GM19025 (cell line): ENCODE measurements around the gene TTC29.
"Not testable (repeated sequence)": the region's sequence is repeated elsewhere in the genome, so short reads cannot be mapped to it uniquely, and the experiment has no call there.

Experiments
- ATAC-seq: cut with Tn5 transposase; IDR thresholded peaks from one replicate; pipeline ENCODE4 v1.9.1; 2021; ENCODE audit warnings: mild to moderate bottlenecking, low read depth, moderate library complexity; ENCODE audit not compliant: unreplicated experiment

The TTC29 gene

DNA sequence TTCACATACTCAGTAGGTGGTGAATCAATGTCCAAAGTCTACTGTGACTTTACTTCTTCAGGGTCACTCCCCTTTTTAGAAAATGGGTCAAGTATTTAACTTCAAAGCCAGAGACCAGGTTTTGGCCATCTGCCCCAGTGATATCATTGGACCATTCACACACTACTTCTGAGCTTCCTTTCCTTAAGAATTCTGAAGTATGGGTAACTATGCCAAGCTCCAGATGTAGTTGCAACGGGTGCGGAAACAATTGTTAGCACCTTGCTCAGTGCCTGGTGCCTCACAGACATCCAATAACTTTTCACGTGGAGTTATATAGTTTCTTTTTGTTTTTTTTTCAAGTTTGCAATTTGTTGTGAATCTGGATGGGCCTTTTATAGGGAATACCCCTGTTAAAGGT lies 62.6 kb downstream of the TTC29 start:
- no peak for ATAC-seq

DNA sequence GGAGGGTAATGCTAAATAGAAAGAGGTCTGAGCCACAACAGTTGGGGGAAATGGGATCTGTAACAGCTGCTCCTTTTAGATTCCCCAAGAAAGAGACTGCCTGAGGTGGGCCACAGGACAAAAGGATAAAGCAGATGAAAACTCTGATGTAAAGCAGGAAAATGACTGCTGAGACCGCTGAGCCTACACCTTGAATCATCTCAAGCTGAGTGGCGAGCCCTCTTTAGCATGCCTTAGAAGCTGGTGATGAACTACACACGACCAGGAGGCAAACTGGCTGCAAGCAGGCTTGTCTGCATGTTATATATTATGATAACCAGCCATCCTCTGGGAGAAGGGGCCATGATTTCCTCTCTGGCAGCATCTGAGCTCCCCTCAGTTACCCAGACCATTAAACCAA lies 88.4 kb downstream of the TTC29 start:
- no peak for ATAC-seq

GRCh38 chr4:146855761-146856160 lies 89.9 kb downstream of the TTC29 start:
- no peak for ATAC-seq

GRCh38 chr4:146852360-146852759 lies 93.3 kb downstream of the TTC29 start:
- no peak for ATAC-seq

- ATAC-seq, result no peak
Observed at GRCh38 chr4:146847345-146847744, 98.3 kb downstream of the TTC29 start.

DNA sequence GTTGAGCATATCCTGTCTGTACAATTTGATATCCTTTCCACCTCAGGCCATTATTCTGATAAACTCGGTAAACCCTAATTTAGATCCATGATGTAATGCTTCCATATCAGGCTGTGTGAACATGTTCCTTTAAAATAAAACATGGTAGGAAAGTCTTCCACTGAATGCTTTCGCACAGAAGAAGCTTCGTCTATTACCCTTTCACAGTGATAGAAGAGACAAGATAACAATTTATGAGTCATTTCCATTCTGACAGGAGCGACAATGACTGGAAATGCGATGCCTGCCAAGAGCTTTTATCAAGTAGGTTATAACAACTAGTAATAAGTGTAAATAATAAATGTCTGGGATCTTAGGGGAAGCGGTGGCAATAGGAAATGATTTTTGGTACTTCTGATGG lies 98.8 kb downstream of the TTC29 start:
- ATAC-seq, result no peak

DNA sequence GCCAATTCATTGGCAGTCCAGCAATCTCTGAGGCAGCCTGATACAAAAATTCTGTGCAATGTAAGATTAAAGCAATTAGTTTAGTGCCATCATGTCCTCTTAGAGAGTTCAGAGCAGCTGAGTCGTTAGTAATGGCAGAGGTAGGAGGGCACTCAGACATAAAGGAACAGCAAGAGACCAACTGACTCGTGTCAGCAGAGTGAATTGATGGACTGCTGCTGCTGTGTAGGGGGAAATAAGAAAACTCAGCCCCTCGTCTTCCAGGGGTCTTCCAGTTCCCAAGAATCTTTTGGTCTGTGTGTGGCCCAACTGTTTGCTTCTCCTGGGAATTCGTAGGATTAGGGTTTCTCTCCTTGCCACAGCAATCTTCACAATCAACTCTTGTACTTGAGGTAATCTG lies 100.9 kb downstream of the TTC29 start:
- no peak for ATAC-seq

DNA sequence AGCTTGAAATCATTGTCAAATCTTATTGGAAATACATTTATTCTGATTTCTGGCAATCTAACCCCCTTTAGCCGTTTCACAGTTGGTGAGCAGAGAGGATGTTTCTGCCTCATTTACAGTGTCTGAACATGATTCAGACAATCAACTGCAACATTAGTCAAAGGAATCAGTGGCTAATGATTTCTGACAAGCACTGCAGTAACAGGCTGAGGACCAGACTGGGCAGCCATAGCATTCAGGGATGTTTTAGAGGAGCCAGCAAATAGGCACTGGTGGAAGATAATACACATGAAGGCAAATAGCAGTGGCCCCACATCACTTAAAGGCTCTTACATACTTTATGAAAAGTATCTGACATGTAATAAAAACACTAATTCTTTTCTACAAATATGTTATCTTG lies 102.8 kb downstream of the TTC29 start:
- no peak for ATAC-seq

DNA sequence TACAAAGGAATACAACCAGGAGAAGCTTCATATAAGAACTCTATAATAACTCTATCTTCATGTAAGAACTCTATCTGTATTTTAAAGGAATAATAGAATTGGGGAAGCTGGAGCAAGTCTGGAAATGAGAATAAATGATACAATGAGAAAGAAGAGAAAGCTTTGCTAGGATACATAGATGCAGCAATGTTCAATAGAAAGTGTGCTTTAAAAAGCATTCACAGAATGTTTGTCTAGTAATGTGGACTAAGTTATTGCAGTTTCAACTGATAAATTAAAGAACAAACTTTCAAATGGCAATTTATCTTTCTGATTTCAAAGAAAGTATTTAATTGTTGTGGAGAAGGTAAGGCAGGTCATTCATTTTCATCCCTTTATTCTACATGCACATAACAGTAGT lies 104.9 kb downstream of the TTC29 start:
- ATAC-seq, result no peak

DNA sequence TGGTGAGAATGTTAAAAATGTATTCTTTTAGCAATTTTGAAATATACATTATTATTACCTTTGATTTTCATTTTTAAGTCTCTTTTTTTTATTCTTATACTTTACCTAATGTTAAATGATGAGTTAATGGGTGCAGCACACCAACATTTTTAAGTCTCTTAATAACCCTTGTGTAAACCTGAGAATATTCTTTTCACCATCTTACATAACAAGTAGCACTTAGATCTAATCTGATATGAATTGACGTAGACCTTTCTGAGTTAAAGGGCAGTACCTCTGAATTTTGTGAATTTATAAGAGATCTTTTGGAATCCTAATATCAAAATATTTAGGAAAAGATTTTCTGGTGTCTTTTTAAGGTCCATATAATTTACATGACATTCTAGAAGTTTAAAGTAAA lies 110.6 kb downstream of the TTC29 start:
- no peak for ATAC-seq

GRCh38 chr4:146834263-146835034 lies 111.2 kb downstream of the TTC29 start:
- no peak for ATAC-seq

DNA sequence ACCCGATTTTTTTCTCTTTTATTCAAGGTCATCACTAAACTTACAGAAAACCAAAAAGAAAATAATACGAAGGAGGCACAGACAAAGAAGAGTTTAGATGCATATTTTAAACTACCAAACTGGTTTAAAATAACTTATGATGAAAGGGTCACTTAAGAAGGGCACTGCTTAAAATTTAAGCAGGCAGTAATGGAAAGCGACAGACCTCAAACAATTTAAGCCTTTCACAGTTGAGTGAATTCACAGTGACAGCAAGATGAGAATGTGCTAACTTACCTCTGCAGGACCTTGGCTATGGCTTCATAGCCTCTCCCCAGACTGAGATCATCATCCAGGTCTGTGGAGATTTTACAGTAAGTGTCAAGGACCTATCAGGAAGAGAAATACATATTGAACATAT lies 112.1 kb downstream of the TTC29 start:
- ATAC-seq, result no peak

DNA sequence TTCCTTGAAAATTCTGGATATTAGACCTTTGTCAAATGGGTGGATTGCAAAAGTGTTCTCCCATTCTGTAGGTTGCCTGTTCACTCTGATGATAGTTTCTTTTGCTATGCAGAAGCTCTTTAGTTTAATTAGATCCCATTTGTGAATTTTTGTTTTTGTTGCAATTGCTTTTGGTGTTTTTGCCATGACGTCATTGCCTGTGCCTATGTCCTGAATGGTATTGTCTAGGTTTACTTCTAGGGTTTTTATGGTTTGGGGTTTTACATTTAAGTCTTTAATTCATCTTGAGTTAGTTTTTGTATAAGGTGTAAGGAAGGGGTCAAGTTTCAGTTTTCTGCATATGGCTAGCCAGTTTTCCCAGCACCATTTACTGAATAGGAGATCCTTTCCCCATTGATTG lies 122.7 kb downstream of the TTC29 start:
- ATAC-seq, result not testable (repeated sequence)

- no peak for ATAC-seq
Observed at GRCh38 chr4:146814750-146815149, 130.9 kb downstream of the TTC29 start.

GRCh38 chr4:146795711-146796110 lies 150.0 kb downstream of the TTC29 start:
- ATAC-seq, result no peak

DNA sequence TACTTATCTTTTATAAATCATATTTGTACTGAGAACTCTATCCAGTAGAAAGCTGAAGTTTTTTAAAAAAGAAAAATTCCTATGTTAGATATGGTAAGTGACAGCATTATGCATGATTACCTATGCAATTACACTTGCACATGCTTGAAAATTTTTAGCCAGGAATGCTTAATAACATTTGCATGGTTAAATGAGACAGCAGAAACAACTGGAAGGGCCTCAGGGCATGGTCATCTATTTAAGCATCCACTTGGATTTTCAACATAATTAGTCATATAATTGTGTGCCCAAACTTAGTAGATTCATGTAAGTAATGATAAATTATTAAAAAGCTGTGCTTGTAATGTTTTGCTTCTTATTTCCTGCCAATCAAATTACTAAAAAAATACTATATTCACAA lies 151.9 kb downstream of the TTC29 start:
- ATAC-seq, result no peak

GRCh38 chr4:146791439-146791838 lies 154.2 kb downstream of the TTC29 start:
- ATAC-seq, result no peak

- no peak for ATAC-seq
Observed at GRCh38 chr4:146790515-146790914, 155.1 kb downstream of the TTC29 start.

DNA sequence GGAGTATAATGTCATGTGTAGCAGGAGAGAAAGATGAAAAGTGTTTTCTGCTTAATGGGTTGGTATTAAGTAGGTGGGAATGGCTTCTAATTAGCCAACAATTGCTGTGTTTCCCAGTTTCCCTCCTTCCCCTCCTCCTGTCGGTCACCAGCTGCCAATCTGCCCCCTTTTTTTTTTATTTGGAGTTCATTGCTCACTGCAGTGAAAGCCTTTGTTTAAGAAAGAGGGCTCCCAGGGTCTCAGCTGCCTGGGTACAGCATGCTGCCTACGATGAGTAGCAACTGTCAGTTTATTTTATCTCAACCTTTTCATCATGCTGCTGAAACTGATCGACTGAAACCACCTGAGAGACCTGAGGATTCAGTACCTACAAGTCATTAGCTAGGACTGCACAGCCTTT lies 157.9 kb downstream of the TTC29 start:
- ATAC-seq, result no peak

DNA sequence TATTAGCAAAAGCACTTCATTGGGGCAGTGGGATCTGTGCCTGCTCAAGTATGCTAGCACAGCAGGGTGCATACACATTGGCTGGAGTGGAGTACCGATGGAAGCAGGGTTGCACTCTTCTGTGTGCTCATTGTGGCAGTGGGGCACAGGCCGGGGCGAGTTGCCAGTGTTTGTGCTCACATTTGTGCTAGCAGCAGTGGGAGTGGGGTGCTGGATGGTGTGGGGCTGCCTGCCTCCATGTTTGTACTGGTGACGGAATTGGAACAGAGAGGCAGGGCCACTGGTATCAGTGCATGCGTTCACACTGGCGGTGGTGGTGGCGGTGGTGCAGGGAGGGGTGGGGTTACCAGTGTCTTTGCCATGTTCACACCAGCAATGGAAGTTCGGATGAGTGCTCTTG lies 169.0 kb downstream of the TTC29 start:
- no peak for ATAC-seq

DNA sequence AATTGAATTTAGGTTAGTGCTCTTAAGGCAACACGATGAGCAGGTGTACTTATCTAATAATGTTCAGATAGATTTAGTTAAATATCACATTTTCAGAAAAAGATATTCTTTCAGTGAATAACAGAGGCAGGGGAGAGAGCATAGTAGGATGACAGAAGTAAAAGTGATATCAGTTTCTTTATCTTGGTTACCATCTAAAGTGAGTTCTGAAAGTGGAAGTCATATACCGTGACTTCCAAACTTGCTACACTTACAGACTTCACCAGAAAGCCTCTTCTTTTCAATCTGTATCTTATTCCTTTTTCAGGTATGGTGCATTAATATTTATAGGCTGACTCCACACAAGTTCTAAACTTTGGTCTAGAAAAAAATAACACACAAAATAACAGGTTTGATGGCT lies 182.1 kb downstream of the TTC29 start:
- no peak for ATAC-seq

GRCh38 chr4:146762016-146762415 lies 183.6 kb downstream of the TTC29 start:
- no peak for ATAC-seq

DNA sequence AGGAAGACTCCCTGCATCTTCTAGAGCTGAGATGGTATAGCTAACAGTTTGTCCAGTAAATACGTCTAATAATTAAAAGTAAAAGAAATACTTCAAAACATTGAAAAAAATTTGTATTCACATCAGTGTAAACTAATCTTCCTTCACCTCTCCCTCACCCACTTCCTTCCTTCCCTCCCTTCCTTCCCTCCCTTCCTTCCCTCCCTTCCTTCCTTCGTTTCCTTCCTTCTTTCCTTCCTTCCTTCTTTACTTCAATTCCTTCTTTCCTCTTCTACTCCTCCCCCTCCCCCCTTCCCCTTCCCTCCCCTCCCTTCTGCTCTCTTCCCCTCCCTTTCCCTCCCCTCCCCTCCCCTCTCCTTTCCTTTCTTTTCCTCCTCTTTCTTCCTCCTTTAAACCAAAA lies 203.2 kb downstream of the TTC29 start:
- no peak for ATAC-seq
